H1 (cell line): ENCODE measurements around the gene IFI27L1. TPM values are rescaled to one million over a fixed set of nuclear protein-coding genes. Genes with fewer than 3 reads are reported as not detected.

Source experiments
- SUZ12 ChIP-seq: fragments of 200-600 bp; sonication (generic); IDR thresholded peaks from 2 replicates; pipeline ENCODE4 v1.6.1; 2012; ENCODE audit warnings: mild to moderate bottlenecking, inconsistent platforms, low read length, moderate library complexity, mixed read lengths
- TAF7 ChIP-seq: optimal IDR thresholded peaks from 2 replicates; pipeline ENCODE3; 2011; ENCODE audit warnings: low read depth, mild to moderate bottlenecking, inconsistent platforms, low read length, moderate library complexity, borderline replicate concordance
- polyA plus RNA-seq, 7 experiments: library from polyadenylated mRNA; depleted of rRNA in 3 of 7; stranded (reverse) in 5 of 7; unstranded in 2 of 7; fragments of >200 nt in 5 of 7; fragments of 200-250 nt in 2 of 7; gene quantifications; 1 replicate in 5 of 7; 2 replicates in 1 of 7; 4 replicates in 1 of 7; pipeline versions ENCODE4 v1.2.1 to v1.2.3, GENCODE V29; 2011 to 2013; ENCODE audit warnings: missing spikeins in 2 of 7, mixed read lengths in 2 of 7
- total RNA-seq: library from RNA; stranded (reverse); fragmentation: NEBNext Ultra II Directional; extraction: Animal tissue kit (Norgen Biotek cat#: 25700); gene quantifications from 2 replicates; pipeline ENCODE4 v1.2.1, GENCODE V29; 2021

The IFI27L1 gene
- total and polyA plus RNA-seq, 2 of the 8 experiments (the other 6 are each of a cell fraction or from before 2014, with no cell fraction given) = 21.2 to 30.5 TPM

DNA sequence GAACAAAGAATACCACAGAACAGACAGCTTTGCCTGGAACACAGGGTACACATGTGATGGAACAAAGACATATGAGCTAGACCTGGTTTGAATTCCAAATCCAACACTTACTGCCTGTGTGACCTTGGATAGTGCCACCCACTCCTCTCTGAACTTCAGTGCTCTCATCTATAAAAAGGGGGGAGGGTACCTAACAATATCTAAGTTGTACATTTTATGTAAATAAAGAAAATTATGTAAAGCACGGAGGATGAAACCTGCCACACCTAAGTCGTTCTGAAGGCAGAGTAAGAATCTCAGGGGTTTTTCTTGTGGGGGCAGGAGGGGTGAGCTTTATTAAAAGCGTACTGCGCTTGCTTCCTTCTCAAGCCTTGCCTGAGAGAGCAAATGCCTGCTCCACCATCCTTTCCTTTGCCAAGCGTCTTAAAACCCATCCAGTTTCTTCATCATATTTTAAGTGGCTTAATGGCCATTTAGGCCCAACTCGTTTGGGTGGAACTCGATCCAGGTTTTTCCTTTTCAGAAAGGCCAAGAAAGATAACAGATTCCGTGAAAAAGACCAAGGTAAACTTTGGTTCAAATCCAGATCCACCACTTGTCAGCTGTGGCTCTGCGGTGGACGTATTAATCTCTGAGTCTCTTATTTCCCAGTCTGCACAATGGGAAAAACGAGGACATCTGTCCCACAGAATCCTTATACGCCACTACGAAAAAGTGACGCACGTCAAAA, 1.1 kb upstream of the IFI27L1 start (continued):
- TF ChIP-seq TAF7 (no peak), SUZ12 (no peak)
